Cortex of kidney (tissue), 1 donor: ENCODE data around the gene TIMM17A.

Experiments used
- DNase-seq: peaks from one replicate; lab custom pipeline; 2025; lab: John Stamatoyannopoulos, UW

The TIMM17A gene

GRCh38 chr1:201955009-201955728 is at the start of gene TIMM17A:
Gene TIMM17A, plus strand, starts transcription at chr1:201955503. Its CDS starts 24 bp downstream, at chr1:201955527.
- DNase-seq = no peak

- DNase-seq = no peak
Measured at GRCh38 chr1:201906336-201906735, 49.0 kb upstream of the TIMM17A start.

GRCh38 chr1:201907621-201908020 is 47.7 kb upstream of the TIMM17A start:
- no peak for DNase-seq

- no peak for DNase-seq
Measured at GRCh38 chr1:201911826-201912571, 43.3 kb upstream of the TIMM17A start.

- DNase-seq = no peak
Measured at GRCh38 chr1:201912832-201913231, 42.5 kb upstream of the TIMM17A start.

- DNase-seq = no peak
Measured at GRCh38 chr1:201914456-201915235, 40.7 kb upstream of the TIMM17A start.

GRCh38 chr1:201916649-201917249 is 38.6 kb upstream of the TIMM17A start:
- DNase-seq = no peak

- DNase-seq = no peak
Measured at GRCh38 chr1:201917362-201918033, 37.8 kb upstream of the TIMM17A start.

GRCh38 chr1:201918343-201918742 is 37.0 kb upstream of the TIMM17A start:
- DNase-seq = no peak

- DNase-seq = no peak
Measured at GRCh38 chr1:201921952-201922558, 33.2 kb upstream of the TIMM17A start.

- no peak for DNase-seq
Measured at GRCh38 chr1:201925301-201925567, 30.1 kb upstream of the TIMM17A start.

- no peak for DNase-seq
Measured at GRCh38 chr1:201925981-201926645, 29.2 kb upstream of the TIMM17A start.

- DNase-seq = no peak
Measured at GRCh38 chr1:201928266-201928665, 27.0 kb upstream of the TIMM17A start.

GRCh38 chr1:201930137-201930536 is 25.2 kb upstream of the TIMM17A start:
- no peak for DNase-seq

- DNase-seq = no peak
Measured at GRCh38 chr1:201930803-201931202, 24.5 kb upstream of the TIMM17A start.

- DNase-seq = no peak
Measured at GRCh38 chr1:201933840-201934430, 21.4 kb upstream of the TIMM17A start.

- no peak for DNase-seq
Measured at GRCh38 chr1:201937624-201938213, 17.6 kb upstream of the TIMM17A start.

- DNase-seq = no peak
Measured at GRCh38 chr1:201938440-201939035, 16.8 kb upstream of the TIMM17A start.

GRCh38 chr1:201939148-201939547 is 16.2 kb upstream of the TIMM17A start:
- no peak for DNase-seq

- no peak for DNase-seq
Measured at GRCh38 chr1:201939574-201939973, 15.7 kb upstream of the TIMM17A start.
